GM18520 (cell line): ENCODE results near the gene GP1BB.
"Not testable (repeated sequence)": the region's sequence is repeated elsewhere in the genome, so short reads cannot be mapped to it uniquely, and the experiment has no call there.

Source experiments
- ATAC-seq: cut with Tn5 transposase; IDR thresholded peaks from one replicate; pipeline ENCODE4 v1.9.1; 2021; ENCODE audit not compliant: unreplicated experiment

The GP1BB gene

GRCh38 chr22:19723232-19723982, at the start of gene GP1BB:
GP1BB (plus strand) TSS chr22:19723539; CDS start chr22:19723570, 31 bp downstream.
- no peak for ATAC-seq

GRCh38 chr22:19673660-19674059, 49.7 kb upstream of the GP1BB start:
- no peak for ATAC-seq

GRCh38 chr22:19674129-19674928, 49.0 kb upstream of the GP1BB start:
- no peak for ATAC-seq

- no peak for ATAC-seq
Observed at GRCh38 chr22:19674929-19675253, 48.4 kb upstream of the GP1BB start.

GRCh38 chr22:19675428-19675827, 47.9 kb upstream of the GP1BB start:
- no peak for ATAC-seq

- not testable (repeated sequence) for ATAC-seq
Observed at GRCh38 chr22:19676437-19676836, 46.9 kb upstream of the GP1BB start.

- ATAC-seq, result no peak
Observed at GRCh38 chr22:19678949-19679521, 44.3 kb upstream of the GP1BB start.

- no peak for ATAC-seq
Observed at GRCh38 chr22:19679522-19680101, 43.7 kb upstream of the GP1BB start.

- ATAC-seq, result no peak
Observed at GRCh38 chr22:19680287-19680881, 43.0 kb upstream of the GP1BB start.

- no peak for ATAC-seq
Observed at GRCh38 chr22:19680911-19681862, 42.2 kb upstream of the GP1BB start.

GRCh38 chr22:19681863-19682245, 41.5 kb upstream of the GP1BB start:
- no peak for ATAC-seq

GRCh38 chr22:19686946-19687345, 36.4 kb upstream of the GP1BB start:
- ATAC-seq, result no peak

- ATAC-seq, result no peak
Observed at GRCh38 chr22:19687561-19688300, 35.6 kb upstream of the GP1BB start.

- no peak for ATAC-seq
Observed at GRCh38 chr22:19688301-19689290, 34.7 kb upstream of the GP1BB start.

GRCh38 chr22:19689408-19689807, 33.9 kb upstream of the GP1BB start:
- no peak for ATAC-seq

GRCh38 chr22:19691007-19691720, 32.2 kb upstream of the GP1BB start:
- no peak for ATAC-seq

- ATAC-seq, result no peak
Observed at GRCh38 chr22:19691721-19692341, 31.5 kb upstream of the GP1BB start.
